ENCODE measurements around the gene C1orf210.

C1orf210 gene

DNA sequence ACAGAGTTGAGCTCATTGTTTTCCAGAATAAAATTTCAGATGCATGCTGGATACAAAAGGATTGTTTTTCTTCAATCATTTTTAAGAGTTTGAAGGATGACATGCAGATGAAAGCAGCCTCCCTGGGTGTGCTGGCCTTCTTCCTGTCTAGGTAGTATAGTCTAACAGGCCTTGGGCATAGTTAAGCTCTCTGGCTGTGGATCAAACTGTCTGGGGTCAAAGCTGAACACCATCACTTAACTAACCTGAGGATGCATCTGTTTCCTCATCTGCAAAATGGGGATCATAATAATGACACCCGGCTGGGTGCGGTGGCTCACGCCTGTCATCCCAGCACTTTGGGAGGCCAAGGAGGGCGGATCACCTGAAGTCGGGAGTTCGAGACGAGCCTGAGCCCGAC lies 9.4 kb upstream of the C1orf210 start:
- DNase-seq (ENCODE audit: low read depth, low spot score), result no peak

DNA sequence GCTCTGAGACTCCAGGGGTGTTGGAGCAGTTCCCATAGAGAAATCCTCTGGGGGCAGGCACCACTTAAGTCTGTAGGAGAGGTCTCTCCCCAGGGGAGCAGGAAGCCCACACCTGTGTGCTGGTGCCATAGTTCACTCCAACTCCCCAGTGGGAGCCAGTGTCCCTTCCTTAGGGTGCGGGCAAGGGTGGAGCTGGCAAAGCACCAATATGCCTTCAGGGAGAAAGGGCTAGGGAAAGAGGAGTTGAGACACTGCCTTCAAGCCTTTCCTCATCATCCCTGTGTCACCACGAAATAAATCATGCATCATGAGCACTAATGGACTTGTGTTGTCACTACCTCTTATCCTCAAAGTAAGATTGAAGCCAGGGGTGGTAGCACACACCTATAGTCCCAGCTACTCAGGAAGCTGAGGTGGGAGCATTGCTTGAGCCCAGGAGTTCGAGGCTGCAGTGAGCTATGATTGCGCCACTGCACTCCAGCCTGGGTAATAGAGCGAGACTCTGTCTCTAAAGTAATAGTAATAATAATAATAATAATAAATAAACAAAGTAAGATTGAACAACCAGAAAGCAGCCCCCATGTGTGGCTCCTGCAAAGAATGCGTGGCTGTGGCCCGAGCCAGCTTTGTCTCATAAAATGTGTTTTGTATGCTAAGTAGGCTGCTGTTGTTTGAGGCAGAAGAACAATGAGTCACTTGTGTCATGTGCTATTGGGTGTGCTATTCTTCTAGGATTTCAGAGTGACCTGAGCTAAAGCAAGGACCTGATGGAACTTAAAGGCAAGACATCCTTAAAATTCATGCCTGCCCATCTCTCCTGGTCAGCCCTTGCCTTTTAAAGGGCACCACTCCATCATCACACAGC lies 8.7 kb upstream of the C1orf210 start:
- no peak for DNase-seq (ENCODE audit: low read depth, low spot score)

DNA sequence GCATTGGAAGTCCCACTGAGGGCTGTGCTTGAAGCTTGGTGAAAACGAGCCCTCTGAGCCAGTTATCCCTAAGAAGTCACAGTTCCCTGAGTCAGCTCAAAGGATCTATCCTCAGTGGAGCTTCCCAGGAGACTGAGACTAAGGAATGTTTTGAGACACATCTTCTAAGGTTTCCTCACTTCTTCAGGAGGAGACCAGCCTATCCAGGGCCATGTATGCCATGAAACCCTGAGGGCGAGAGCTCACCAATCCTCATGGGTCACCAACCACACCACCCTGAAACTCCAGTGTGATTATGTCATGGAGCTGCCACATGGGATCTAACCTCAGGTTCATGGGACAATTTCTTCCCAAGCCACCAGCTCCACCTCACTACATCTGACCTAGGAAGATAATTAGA lies 7.8 kb upstream of the C1orf210 start:
- no peak for DNase-seq (ENCODE audit: low read depth, low spot score)

DNA sequence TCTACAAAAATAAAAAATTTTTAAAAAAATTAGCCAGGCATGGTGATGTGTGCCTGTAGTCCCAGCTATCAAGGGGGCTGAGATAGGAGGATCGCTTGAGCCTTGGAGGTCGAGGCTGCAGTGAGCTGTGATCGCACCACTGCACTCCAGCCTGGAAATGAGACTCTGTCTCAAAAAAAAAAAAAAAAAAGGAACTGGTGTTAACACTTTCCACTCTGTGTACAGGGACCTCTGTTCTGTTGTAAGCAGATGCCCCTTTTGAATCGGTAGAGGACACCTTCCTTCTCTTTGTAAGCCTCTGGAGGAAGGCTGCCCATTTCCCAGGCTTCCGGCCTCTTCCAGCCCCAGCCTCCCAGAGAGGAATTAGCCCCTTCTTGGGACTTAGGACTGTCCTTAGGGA lies 7.3 kb upstream of the C1orf210 start:
- no peak for DNase-seq (ENCODE audit: low read depth, low spot score)

GRCh38 chr1:43292216-43292615 lies 6.8 kb upstream of the C1orf210 start:
- no peak for DNase-seq (ENCODE audit: low read depth, low spot score)

- DNase-seq (ENCODE audit: low read depth, low spot score), result no peak
Observed at GRCh38 chr1:43288785-43289706, 3.7 kb upstream of the C1orf210 start.

DNA sequence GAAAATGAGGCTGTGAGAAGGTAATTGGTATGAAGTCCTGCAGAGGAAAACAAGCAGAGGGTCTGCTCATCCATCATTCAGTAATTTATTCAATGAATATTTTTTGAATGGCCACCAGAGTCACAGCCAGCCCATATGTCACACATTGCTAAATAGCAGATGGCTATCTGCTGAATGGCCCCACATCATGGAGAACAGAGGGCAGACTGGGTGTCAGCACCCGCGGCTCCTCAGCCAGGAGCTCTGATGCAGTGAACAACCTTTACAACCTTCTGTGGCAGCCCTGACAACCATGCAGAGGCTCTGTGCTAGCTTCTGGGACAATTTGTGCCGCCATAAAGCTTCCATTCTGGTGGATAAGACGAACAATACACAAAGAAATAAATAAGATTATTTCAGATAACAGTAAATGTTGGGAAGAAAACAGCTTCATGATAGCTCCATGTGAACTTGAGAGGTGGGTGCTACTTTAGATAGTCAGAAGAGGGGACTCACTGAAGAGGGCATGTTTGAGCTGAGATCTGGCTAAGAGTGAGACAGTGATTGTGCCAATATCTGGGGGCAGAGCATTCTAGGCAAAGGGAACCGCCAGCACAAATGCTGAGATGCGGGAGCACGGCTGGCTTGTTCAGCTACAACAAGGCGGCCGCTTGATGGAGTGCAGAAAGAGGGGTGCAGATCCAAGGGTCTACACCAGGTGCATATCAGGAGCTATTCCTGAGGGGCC lies 2.8 kb upstream of the C1orf210 start:
- DNase-seq (ENCODE audit: low read depth, low spot score), result no peak

DNA sequence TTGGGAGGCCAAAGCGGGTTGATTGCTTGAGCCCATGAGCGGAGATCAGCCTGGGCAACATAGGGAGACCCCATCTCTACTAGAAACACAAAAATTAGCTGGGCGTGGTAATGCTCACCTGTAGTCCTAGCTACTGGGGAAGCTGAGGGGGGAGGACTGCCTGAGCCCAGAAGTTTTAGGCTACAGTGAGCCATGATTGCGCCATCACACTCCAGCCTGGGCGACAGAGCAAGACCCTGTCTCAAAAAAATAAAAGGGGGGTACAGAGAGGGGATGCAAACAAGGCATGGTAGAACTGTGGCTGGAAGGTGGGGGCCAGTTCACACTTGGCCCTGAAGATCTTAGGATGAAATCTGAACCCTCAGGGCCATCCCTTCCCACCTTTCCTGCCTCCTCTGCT lies 1.2 kb upstream of the C1orf210 start:
- DNase-seq (ENCODE audit: low read depth, low spot score), result no peak

GRCh38 chr1:43286115-43286514 lies 734 bp upstream of the C1orf210 start:
- no peak for DNase-seq (ENCODE audit: low read depth, low spot score)

- DNase-seq (ENCODE audit: low read depth, low spot score), result no peak
Observed at GRCh38 chr1:43284546-43285110, 753 bp downstream of the C1orf210 start.

DNA sequence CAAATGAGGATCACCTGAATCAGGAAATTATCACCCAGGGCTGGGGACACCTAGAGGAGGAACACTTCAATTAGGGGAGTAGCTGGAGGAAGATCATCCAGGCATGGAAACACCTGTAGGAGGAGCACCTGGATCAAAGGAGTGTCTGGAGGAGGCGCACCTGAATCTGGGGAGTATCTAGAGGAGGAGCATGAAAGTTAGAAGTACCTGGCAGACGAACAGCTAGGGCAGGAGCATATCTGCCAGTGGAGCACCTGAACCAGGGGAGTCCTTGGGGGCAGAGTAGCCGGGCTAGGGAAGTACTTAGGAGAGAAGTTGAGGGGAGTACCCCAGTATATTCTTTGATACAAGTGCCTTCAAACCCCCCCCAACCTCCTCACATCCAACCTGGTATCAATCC lies 1.3 kb downstream of the C1orf210 start:
- DNase-seq (ENCODE audit: low read depth, low spot score), result no peak

DNA sequence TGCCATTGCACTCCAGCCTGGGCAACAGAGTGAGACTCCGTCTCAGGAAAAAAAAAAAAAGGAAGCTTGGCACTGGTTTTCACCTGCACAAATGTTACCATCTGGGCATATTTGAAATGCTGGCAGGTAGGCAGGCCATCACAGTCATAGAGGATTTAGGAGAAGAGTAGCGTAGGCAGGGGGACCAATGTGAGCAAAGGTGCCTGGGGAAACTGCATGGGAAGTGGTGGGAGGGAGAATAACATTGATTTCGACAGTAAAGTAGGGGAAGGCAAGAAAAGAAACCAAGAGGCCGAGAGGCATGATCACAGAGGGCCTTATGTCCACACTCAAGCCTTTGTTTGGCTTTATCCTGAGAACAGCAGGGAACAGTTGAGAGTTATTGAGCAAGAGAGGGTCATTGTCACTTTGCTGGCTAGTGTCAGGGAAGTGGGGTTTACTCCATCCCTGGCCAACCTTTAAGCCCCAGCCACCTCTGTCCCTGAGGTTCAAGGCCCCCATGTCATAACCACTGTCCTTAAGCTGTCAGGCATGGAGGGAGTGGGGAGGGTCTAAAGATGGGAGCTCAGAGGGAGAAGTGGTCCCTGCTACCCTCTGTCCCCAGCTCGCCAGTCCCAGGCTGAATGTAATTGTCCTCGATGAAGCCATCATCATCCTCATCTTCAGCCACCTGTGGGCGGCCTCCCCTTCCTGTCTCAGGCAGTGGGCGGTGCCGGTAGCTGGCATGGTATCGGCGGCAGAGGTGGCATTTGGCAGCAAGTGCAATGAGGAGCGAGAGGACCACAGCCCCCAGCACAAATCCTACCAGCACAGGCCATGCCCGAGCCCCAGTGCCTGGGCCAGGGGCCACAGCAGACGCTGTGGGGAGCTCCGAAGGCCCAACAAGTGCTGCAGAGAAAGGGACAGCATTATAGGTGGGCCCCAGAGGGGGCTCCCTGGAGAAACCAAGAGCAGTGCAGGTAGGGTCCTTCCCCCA lies 2.9 kb downstream of the C1orf210 start:
- DNase-seq (ENCODE audit: low read depth, low spot score), result no peak

GRCh38 chr1:43280692-43281091 lies 4.7 kb downstream of the C1orf210 start:
- DNase-seq (ENCODE audit: low read depth, low spot score), result no peak

GRCh38 chr1:43279666-43280065 lies 5.7 kb downstream of the C1orf210 start:
- DNase-seq (ENCODE audit: low read depth, low spot score), result no peak

DNA sequence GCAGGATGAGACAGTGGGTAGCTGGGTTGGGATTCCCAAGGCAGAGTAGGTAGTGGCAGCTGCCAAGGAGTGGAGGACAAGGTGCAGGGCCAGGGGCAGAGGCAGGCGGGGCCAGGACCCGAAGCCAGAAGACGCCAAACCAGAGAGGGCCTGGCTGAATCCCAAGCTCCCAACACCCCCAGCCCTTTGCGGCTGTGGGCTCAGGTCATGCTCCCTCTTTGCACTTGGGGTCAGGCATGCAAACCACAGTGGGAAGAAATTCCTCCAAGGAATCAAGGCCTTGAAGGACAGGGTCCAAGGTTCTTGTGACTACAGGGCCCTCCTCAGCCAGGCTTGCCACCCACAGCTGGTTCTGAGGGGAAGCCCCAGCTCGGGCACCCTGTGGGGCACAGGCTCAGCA lies 6.2 kb downstream of the C1orf210 start:
- DNase-seq (ENCODE audit: low read depth, low spot score), result no peak

DNA sequence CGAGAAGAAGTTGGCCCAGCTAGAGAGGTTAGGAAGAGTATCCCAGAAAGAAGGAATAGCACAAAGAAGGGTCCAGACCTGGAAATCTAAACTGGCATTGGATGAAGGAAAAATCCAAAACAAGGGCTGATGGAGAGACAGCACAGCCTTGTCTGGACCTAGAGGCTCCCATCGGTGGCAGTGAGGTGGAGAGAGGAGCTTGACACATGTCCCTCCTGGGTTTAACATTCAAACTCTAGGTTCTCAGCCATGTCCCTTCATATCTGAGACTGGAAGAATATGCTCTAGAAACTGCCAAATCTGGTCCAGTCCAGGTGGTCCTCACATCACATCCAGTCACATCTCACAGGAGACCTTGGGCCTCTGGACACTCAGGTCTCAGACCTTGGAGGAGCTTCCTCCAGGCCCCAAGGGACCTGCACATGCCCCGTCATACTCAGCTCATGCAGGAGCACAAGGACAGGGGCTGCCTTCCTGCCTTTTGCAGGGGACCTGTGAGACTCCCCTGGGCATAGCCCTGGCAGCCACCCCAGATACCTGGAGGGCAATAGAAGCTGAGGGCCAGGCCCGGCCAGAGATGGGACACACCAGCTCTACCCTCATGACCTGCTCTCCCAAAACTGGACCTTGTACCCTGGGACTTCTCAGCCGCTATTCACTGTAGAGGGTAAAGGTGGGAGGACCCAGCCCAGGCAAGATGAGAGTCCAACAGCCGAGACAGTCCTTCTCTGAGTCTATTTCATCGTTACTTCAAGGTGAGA lies 8.1 kb downstream of the C1orf210 start:
- no peak for DNase-seq (ENCODE audit: low read depth, low spot score)

GRCh38 chr1:43276673-43277072 lies 8.7 kb downstream of the C1orf210 start:
- DNase-seq (ENCODE audit: low read depth, low spot score), result no peak

DNA sequence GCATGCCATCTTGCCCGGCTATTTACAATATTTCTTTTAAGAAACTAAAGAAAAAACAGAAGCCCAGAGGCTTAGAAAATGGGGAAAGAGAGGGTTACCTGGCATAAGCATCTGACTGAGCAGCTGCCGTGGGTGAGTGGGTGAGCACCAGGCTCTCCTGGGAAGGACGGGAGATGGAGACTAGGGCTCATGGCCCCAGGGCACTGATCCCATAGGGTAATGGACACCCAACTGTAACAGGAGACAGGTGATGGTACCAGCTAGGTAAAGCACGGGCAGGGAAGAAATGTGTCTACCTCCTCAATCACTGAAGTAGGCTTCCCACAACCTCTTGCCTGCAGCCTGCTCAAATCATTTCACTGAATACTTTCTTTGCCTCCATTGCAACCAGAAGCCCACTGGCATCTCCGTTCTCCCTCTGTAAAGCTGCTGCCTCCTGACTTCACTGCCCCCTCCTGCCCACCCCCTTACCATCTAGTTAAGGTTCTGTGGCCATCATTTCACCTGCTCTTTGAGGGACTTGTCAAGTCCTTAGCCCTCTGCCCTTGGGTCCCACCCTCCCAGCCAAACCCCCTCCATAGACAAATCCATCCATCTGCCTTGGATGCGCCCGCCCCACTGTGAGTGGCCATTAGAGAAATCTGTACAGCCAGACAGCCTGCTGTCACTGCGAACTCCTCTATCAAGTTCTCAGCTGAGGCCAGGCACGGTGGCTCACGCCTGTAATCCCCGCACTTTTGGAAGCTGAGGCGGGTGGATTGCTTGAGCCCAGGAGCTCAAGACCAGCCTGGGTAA lies 9.4 kb downstream of the C1orf210 start:
- DNase-seq (ENCODE audit: low read depth, low spot score), result no peak

DNA sequence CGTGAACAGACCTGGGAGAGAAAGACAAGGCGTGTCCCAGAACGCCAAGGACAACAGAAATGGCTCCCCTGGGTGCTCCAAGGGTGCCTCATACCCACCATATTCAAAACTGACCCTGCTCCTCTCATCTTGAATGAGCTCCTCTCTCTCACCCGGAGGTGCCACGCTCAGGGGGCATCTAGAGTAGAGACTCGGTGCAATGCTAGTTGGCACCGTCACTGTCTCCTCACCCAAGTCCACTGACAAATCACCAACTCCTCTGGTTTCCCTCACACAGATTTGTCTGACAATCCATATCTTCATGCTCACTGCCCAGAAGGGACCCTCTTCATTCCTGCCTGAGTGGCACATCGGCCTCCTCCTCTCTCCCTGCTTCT lies 10.6 kb downstream of the C1orf210 start:
- DNase-seq (ENCODE audit: low read depth, low spot score), result no peak

Measured in activated CD4-positive, CD25-positive, alpha-beta regulatory T cell treated with anti-CD3 and anti-CD28 coated beads, Interleukin-2, amount 50 U/mL, for 16 hours (primary cell).